ENCODE measurements around the gene HMGXB4. TPM values are rescaled to one million over a fixed set of nuclear protein-coding genes. Genes with fewer than 3 reads are reported as not detected.

Gene HMGXB4
- polyA plus RNA-seq, 1 donor (not counting 4 experiments of a cell fraction or from before 2014, with no cell fraction given) = 22.6 TPM

GRCh38 chr22:35209203-35209602 is 48.1 kb upstream of the HMGXB4 start:
- no peak for FAIRE-seq

GRCh38 chr22:35212009-35212408 is 45.3 kb upstream of the HMGXB4 start:
- no peaks in the 10 kb centered on the region for H3K36me3 ChIP-seq (ENCODE audit: control insufficient read depth in 2 of 2, extremely low read depth in 1 of 2, insufficient read depth in 2 of 2, low read length in 2 of 2)
- H3K9me3 ChIP-seq (ENCODE audit: control insufficient read depth, low read depth, low read length) = no peaks in the 10 kb centered on the region
- FAIRE-seq (no peak), DNase-seq (ENCODE audit: low read depth, low spot score) (no peak)
- H3K4me1 ChIP-seq (ENCODE audit: control insufficient read depth, extremely low read depth, insufficient read depth, low read length) = no peaks in the 10 kb centered on the region
- no peak for TF ChIP-seq CTCF (optimal IDR thresholded peaks at IDR 0.05 in 1 of 3, IDR thresholded peaks at IDR 0.05 in 1 of 3, conservative IDR thresholded peaks at IDR 0.05 in 1 of 3; ENCODE audit: extremely low read depth in 1 of 3, insufficient read depth in 2 of 3, low read length in 3 of 3)
- TF ChIP-seq EZH2 (IDR thresholded peaks at IDR 0.05; ENCODE audit: low read length) = no peak
- H3K79me2 ChIP-seq (ENCODE audit: control insufficient read depth, insufficient read depth, low read length) = no peaks in the 10 kb centered on the region
- dilution Hi-C loops (cut with MboI; ENCODE audit: extremely low pct_ligation_motif_present, low sequenced_read_pairs) = no loop called here
- no peak overlapping the region for H2AFZ ChIP-seq (ENCODE audit: control insufficient read depth, low read length)
- no peak overlapping the region for H3K27ac ChIP-seq (ENCODE audit: control insufficient read depth, insufficient read depth, low read length)
- H4K20me1 ChIP-seq (ENCODE audit: control insufficient read depth, extremely low read depth, insufficient read depth, low read length) = no peaks in the 10 kb centered on the region
- H3K9ac ChIP-seq (ENCODE audit: control insufficient read depth, extremely low read depth, insufficient read depth, low read length) = no peak overlapping the region
- no peak overlapping the region for H3K4me3 ChIP-seq (ENCODE audit: control insufficient read depth in 2 of 3, extremely low read depth in 1 of 3, insufficient read depth in 2 of 3, low read depth in 1 of 3, low read length in 3 of 3)
- no peaks in the 10 kb centered on the region for H3K27me3 ChIP-seq (ENCODE audit: control insufficient read depth, extremely low read depth, insufficient read depth, low read length)
- H3K4me2 ChIP-seq (ENCODE audit: control insufficient read depth, extremely low read depth, insufficient read depth, low read depth, low read length) = no peak overlapping the region
- no peaks in the 10 kb centered on the region for H3K9me1 ChIP-seq (ENCODE audit: control insufficient read depth, extremely low read depth, insufficient read depth, low read length)

More at GRCh38 chr22:35209203-35209602, 48.1 kb upstream of the HMGXB4 start:
- no peak for TF ChIP-seq EZH2 (IDR thresholded peaks at IDR 0.05; ENCODE audit: low read length)
- no peak for TF ChIP-seq CTCF (optimal IDR thresholded peaks at IDR 0.05 in 1 of 3, IDR thresholded peaks at IDR 0.05 in 1 of 3, conservative IDR thresholded peaks at IDR 0.05 in 1 of 3; ENCODE audit: extremely low read depth in 1 of 3, insufficient read depth in 2 of 3, low read length in 3 of 3)
- no peaks in the 10 kb centered on the region for H4K20me1 ChIP-seq (ENCODE audit: control insufficient read depth, extremely low read depth, insufficient read depth, low read length)
- H3K9me1 ChIP-seq (ENCODE audit: control insufficient read depth, extremely low read depth, insufficient read depth, low read length) = no peaks in the 10 kb centered on the region
- dilution Hi-C loops (cut with MboI; ENCODE audit: extremely low pct_ligation_motif_present, low sequenced_read_pairs) = no loop called here
- no peaks in the 10 kb centered on the region for H3K9me3 ChIP-seq (ENCODE audit: control insufficient read depth, low read depth, low read length)
- H3K36me3 ChIP-seq (ENCODE audit: control insufficient read depth in 2 of 2, extremely low read depth in 1 of 2, insufficient read depth in 2 of 2, low read length in 2 of 2) = no peaks in the 10 kb centered on the region
- no peak overlapping the region for H2AFZ ChIP-seq (ENCODE audit: control insufficient read depth, low read length)
- no peak overlapping the region for H3K27ac ChIP-seq (ENCODE audit: control insufficient read depth, insufficient read depth, low read length)
- no peaks in the 10 kb centered on the region for H3K4me1 ChIP-seq (ENCODE audit: control insufficient read depth, extremely low read depth, insufficient read depth, low read length)
- no peaks in the 10 kb centered on the region for H3K79me2 ChIP-seq (ENCODE audit: control insufficient read depth, insufficient read depth, low read length)
- H3K9ac ChIP-seq (ENCODE audit: control insufficient read depth, extremely low read depth, insufficient read depth, low read length) = no peak overlapping the region
- no peak overlapping the region for H3K4me2 ChIP-seq (ENCODE audit: control insufficient read depth, extremely low read depth, insufficient read depth, low read depth, low read length)
- no peaks in the 10 kb centered on the region for H3K27me3 ChIP-seq (ENCODE audit: control insufficient read depth, extremely low read depth, insufficient read depth, low read length)
- no peak overlapping the region for H3K4me3 ChIP-seq (ENCODE audit: control insufficient read depth in 2 of 3, extremely low read depth in 1 of 3, insufficient read depth in 2 of 3, low read depth in 1 of 3, low read length in 3 of 3)
- DNase-seq (ENCODE audit: low read depth, low spot score) = no peak
